Sigmoid colon (tissue), 4 donors: ENCODE data around the gene GNB3.

Experiments used
- CTCF ChIP-seq, 4 experiments: fragments of 450-650 bp in 3 of 4; fragments of 200-600 bp in 1 of 4; IDR thresholded peaks; one replicate each; pipeline ENCODE4 v1.5.1; 2016 to 2019; ENCODE audit warnings: antibody characterized with exemption in 4 of 4, mild to moderate bottlenecking in 3 of 4, moderate library complexity in 2 of 4
- EP300 ChIP-seq, 4 donors: sonication (generic); formaldehyde crosslinking; IDR thresholded peaks; one replicate each; pipeline ENCODE4 v1.6.1; 2017; ENCODE audit warnings: antibody characterized with exemption in 4 of 4
- POLR2A ChIP-seq, 2 donors: fragments of 450-650 bp; IDR thresholded peaks; one replicate each; pipeline ENCODE4 v1.6.1; 2016; ENCODE audit warnings: antibody characterized with exemption in 2 of 2, mild to moderate bottlenecking in 2 of 2, moderate library complexity in 2 of 2

GRCh38 chr12:6827982-6828780 lies 12.5 kb upstream of the GNB3 start, which contains the start of gene P3H3:
- no peak for TF ChIP-seq CTCF (IDR thresholded peaks at IDR 0.05)
- TF ChIP-seq POLR2A (IDR thresholded peaks at IDR 0.05): no peak
- TF ChIP-seq EP300 (IDR thresholded peaks at IDR 0.05): no peak
